ENCODE results near the gene TIFAB. TPM values are rescaled to one million over a fixed set of nuclear protein-coding genes. Genes with fewer than 3 reads are reported as not detected.

The TIFAB gene, protein sequence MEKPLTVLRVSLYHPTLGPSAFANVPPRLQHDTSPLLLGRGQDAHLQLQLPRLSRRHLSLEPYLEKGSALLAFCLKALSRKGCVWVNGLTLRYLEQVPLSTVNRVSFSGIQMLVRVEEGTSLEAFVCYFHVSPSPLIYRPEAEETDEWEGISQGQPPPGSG
- total RNA-seq = under 1 TPM in 1 of 4 donors, not detected in 3; under 0.01 TPM

DNA sequence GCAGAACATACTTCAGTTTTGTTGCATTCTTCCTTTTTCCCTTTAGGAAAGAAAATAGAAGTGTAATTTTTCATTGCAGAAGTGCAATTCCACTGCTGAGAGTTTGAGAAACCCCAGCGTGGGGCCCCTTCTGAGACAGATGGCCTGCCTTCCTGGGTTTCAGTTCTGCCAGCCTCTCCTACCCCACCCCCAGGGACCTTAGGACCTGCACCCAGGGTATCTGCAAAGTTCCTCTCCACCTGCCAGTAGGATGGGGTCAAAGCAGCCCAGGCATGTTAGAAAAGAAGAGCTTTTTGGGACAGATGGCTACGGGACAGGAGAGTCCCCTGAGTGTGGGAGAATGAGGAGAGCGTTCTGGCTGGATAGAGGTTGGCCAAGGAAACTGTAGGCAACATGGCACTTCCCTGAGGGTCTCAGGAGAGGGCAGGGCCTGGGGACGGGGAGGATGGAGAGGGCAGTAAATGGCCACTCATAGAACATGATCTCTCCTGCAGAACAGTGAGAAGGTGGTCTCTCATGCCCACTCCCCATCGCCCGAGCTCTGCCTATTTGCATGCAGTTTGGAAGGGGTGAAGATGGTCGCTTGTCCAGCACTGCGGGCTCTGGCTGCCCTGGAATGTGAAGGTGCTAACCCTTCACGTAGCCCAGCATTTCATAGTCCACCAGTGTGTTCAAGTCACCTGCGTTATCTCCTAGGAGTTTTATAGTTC is at the start of gene TIFAB:
TIFAB (minus strand) TSS at position 31 of the 710 bp plus-strand sequence. CDS start 2,412 bp downstream, outside the sequence.
- TF ChIP-seq, protein P1, sequence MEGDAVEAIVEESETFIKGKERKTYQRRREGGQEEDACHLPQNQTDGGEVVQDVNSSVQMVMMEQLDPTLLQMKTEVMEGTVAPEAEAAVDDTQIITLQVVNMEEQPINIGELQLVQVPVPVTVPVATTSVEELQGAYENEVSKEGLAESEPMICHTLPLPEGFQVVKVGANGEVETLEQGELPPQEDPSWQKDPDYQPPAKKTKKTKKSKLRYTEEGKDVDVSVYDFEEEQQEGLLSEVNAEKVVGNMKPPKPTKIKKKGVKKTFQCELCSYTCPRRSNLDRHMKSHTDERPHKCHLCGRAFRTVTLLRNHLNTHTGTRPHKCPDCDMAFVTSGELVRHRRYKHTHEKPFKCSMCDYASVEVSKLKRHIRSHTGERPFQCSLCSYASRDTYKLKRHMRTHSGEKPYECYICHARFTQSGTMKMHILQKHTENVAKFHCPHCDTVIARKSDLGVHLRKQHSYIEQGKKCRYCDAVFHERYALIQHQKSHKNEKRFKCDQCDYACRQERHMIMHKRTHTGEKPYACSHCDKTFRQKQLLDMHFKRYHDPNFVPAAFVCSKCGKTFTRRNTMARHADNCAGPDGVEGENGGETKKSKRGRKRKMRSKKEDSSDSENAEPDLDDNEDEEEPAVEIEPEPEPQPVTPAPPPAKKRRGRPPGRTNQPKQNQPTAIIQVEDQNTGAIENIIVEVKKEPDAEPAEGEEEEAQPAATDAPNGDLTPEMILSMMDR (IDR thresholded peaks at IDR 0.05; ENCODE audit: low read depth) = no peak

DNA sequence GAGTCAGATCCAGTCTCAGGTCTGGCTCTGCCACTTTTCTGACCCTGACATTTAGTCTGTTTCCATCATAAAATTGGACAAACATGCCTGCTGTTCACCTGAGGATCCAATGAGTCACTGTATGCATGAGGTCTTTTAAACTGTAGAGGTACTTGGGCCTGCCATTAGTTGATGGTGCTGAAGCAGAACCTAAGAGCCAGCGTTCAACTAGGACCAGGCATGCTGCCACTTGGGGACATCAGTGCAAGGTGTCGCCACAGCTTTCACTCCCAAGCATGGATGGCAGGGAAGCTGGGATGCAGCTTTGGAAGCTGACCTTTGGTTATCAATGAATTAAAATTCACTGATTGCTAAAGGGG is 46.5 kb upstream of the TIFAB start:
- TF ChIP-seq, protein P1 (IDR thresholded peaks at IDR 0.05; ENCODE audit: low read depth) = no peak

DNA sequence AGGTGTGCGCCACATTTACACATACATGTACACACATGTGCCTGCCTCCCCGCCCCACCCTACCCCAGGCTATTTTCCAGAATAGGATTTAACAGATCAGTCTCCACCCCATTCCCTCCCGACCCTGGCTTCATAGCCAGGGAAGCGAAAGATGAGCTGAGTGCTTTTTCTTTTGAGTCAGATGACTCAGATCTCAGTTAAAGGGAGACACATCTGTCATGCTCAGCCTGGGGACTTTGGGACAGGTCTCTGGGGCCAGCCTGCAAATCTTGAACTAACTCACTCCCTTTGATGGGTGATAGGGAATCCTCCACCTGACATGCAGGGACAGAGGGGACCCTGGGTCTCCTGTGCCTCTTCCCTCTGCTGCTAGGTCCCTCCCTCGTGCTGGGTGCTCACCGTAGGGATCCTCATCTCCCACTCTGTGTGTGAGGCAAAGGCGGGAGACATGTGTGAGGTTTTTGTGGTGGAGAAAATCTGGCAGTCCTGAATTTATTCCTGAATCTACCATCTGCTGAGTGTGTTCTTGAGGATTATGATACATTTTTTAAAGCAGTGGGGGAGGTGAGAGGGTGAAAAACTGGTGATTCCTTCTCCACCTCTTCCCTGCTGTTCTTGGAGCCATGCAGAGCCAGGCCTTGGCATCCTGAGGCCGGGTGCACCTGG is 46.0 kb upstream of the TIFAB start:
- TF ChIP-seq, protein P1 (IDR thresholded peaks at IDR 0.05; ENCODE audit: low read depth) = no peak

DNA sequence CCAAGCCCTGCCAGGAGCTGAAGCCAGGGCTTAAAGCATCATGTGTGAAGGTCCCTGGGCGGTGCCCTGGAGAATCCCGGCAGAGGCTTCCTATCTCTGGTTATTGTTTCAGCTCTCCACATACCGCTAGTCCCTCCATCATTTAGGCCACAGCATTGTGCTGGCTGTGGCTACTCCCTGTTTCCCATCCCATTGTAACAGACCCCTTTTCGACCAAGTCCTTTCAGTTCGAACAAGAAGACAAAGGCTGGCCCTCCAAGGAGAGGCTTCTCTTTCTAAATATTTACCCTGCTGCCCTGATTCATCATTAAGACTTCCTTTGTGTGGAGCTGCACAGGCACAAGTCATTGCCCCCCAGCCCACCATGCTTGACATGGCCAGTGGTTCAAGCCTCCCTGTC is 42.0 kb upstream of the TIFAB start:
- TF ChIP-seq, protein P1 (IDR thresholded peaks at IDR 0.05; ENCODE audit: low read depth) = no peak

DNA sequence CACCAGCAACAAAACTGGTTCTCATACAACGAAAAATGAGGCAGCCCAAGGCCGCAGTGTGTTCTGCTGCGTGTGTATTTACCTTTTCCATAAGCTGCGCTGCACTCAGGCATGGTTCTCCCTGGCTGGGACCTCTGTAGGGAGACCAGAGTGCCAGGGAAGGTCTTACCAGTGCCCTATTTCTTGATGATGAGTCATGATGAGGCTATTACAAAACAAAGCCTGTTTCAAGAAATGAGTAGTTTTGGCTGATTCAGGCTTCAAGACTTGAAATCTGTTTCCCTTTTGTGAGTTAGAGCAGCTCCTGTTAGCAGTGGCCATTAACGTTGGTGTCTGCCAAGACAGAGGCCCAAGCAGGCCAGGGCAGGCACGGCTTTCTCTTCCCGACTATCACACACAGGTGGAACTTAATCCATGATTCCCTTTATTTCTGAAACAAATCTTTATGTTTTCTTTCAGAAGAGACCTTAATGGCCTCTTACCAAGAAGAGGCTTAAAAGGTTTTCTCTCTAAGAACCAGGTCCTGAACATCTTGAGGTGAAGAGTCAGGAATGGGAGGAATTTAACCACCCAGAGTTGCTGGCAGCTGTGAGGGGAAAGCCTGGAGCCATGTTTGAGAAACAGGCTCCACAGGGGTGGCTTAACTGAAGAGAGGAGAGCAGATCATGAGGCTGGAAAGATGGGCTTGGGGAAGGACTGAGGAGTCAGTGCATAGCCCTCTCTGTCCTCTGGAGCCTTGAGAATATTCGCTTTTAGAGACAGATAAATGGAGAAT is 41.4 kb upstream of the TIFAB start:
- TF ChIP-seq, protein P1 (IDR thresholded peaks at IDR 0.05; ENCODE audit: low read depth) = no peak

DNA sequence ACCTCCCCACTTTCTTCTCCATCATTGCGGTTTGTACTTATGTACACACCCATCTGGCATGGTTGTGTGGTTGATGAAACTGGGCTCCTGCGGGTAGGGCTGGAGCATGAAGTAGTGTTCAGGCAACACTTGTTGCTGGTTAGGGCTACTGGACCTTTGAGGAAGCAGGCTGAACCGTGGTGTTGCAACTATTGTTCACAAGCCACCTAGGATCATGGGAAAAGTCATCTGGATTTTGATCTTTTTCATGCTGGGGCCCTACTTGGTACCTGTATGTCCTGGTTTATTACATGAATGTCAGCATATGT is 40.1 kb upstream of the TIFAB start:
- TF ChIP-seq, protein P1 (IDR thresholded peaks at IDR 0.05; ENCODE audit: low read depth) = no peak

Measured in subcutaneous adipose tissue (tissue), 4 donors.